ENCODE measurements around the gene PREPL.

- TF ChIP-seq EZH2 (IDR thresholded peaks at IDR 0.05; ENCODE audit: low read depth, unreplicated experiment): no peak
- TF ChIP-seq, protein P1, sequence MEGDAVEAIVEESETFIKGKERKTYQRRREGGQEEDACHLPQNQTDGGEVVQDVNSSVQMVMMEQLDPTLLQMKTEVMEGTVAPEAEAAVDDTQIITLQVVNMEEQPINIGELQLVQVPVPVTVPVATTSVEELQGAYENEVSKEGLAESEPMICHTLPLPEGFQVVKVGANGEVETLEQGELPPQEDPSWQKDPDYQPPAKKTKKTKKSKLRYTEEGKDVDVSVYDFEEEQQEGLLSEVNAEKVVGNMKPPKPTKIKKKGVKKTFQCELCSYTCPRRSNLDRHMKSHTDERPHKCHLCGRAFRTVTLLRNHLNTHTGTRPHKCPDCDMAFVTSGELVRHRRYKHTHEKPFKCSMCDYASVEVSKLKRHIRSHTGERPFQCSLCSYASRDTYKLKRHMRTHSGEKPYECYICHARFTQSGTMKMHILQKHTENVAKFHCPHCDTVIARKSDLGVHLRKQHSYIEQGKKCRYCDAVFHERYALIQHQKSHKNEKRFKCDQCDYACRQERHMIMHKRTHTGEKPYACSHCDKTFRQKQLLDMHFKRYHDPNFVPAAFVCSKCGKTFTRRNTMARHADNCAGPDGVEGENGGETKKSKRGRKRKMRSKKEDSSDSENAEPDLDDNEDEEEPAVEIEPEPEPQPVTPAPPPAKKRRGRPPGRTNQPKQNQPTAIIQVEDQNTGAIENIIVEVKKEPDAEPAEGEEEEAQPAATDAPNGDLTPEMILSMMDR (conservative IDR thresholded peaks at IDR 0.05; ENCODE audit: low read depth in 2 of 2): no peak
Observed at GRCh38 chr2:44335806-44336538, 25.3 kb downstream of the PREPL start.
